ENCODE measurements around the gene IL2RA. TPM values are rescaled to one million over a fixed set of nuclear protein-coding genes. Genes with fewer than 3 reads are reported as not detected.

The IL2RA gene
- total RNA-seq, 1 experiment from 2014 or later: not detected

GRCh38 chr10:6045314-6045848 is 16.8 kb downstream of the IL2RA start:
- H3K4me1 ChIP-seq (ENCODE audit: insufficient read depth, low read length): no peaks in the 10 kb centered on the region
- Mint-ChIP-seq H3K4me3 (no peak overlapping the region), H3K4me1 (peaks cover 0 to 4% of the 10 kb centered on the region in 2 experiments; a peak in 1 of 4 replicates), H3K9me3 (no peaks in the 10 kb centered on the region; a peak in 1 of 5 replicates), H3K36me3 (ENCODE audit: insufficient read depth in 1 of 3, low read depth in 3 of 3) (no peaks in the 10 kb centered on the region), H3K27ac (no peak overlapping the region), H3K27me3 (ENCODE audit: low read depth) (peaks cover 13% of the 10 kb centered on the region)
- TF ChIP-seq CTCF (conservative IDR thresholded peaks at IDR 0.05): no peak
- H3K27ac ChIP-seq (ENCODE audit: insufficient read length, low read depth, low read length): no peak overlapping the region
- H4K20me1 ChIP-seq (ENCODE audit: control insufficient read depth, insufficient read depth, insufficient read length): no peaks in the 10 kb centered on the region
- H3K9ac ChIP-seq (ENCODE audit: extremely low read depth, insufficient read length, low read length): no peak overlapping the region
- H4K91ac ChIP-seq (ENCODE audit: insufficient read length, low read depth, low read length): no peak overlapping the region
- no peak overlapping the region for H2BK12ac ChIP-seq (ENCODE audit: insufficient read length, low read depth, low read length)
- H3K18ac ChIP-seq (ENCODE audit: insufficient read length, low read depth, low read length): no peak overlapping the region
- H4K5ac ChIP-seq (ENCODE audit: insufficient read length, low read depth, low read length): no peak overlapping the region
- H3K27me3 ChIP-seq (ENCODE audit: insufficient read depth, low read length): no peaks in the 10 kb centered on the region
- H3T11ph ChIP-seq (ENCODE audit: low read length): no peak overlapping the region
- H2BK5ac ChIP-seq (ENCODE audit: insufficient read length, low read length): no peak overlapping the region
- no peak overlapping the region for H2AK5ac ChIP-seq (ENCODE audit: insufficient read length, low read length)
- no peak for DNase-seq
- H2AFZ ChIP-seq (ENCODE audit: low read length): no peak overlapping the region
- no peak overlapping the region for H3K4me2 ChIP-seq (ENCODE audit: insufficient read depth, insufficient read length, low read length)
- H3K79me1 ChIP-seq (ENCODE audit: insufficient read depth, low read depth, low read length, poor library complexity, severe bottlenecking): no peaks in the 10 kb centered on the region
- no peak overlapping the region for H2BK120ac ChIP-seq (ENCODE audit: low read depth, low read length, poor library complexity, severe bottlenecking)
- H3K14ac ChIP-seq (ENCODE audit: insufficient read depth, low read length): no peak overlapping the region
- H2BK20ac ChIP-seq (ENCODE audit: low read depth, low read length, poor library complexity, severe bottlenecking): no peak overlapping the region
- H3K56ac ChIP-seq (ENCODE audit: insufficient read length, low read depth, low read length): no peak overlapping the region
- no peak overlapping the region for H2BK15ac ChIP-seq (ENCODE audit: low read depth, low read length)
- no peak overlapping the region for H3K23ac ChIP-seq (ENCODE audit: insufficient read length, low read depth, low read length)
- H3K4ac ChIP-seq (ENCODE audit: low read depth, low read length): no peak overlapping the region
- no peaks in the 10 kb centered on the region for H3K23me2 ChIP-seq (ENCODE audit: insufficient read length, low read depth, low read length, poor library complexity, severe bottlenecking)
- WGBS (ENCODE audit: extremely low coverage, insufficient read length, low lambda C conversion rate): no CpG with 5 or more reads among the region's 8 CpGs
- H4K8ac ChIP-seq (replicated peaks; ENCODE audit: insufficient read length, low read depth, low read length): no peak overlapping the region
- no peaks in the 10 kb centered on the region for H3K9me3 ChIP-seq (ENCODE audit: control insufficient read depth, low read depth, low read length)
- H3K79me2 ChIP-seq (ENCODE audit: insufficient read depth, low read length): no peaks in the 10 kb centered on the region

All from H9 (cell line).